Activated CD8-positive, alpha-beta memory T cell treated with anti-CD3 and anti-CD28 coated beads, Interleukin-2, amount 50 U/mL, for 48 hours (primary cell): ENCODE results near the gene POTEG.
"Not testable (repeated sequence)": the region's sequence is repeated elsewhere in the genome, so short reads cannot be mapped to it uniquely, and the experiment has no call there.

Source experiments
- DNase-seq: peaks from one replicate; pipeline ENCODE4 v3.0.0-alpha.2; 2020

The POTEG gene

GRCh38 chr14:19434241-19434640 is at the start of gene POTEG:
Gene POTEG, minus strand, starts transcription at chr14:19434341. Its CDS starts 52 bp downstream, at chr14:19434289.
- not testable (repeated sequence) for DNase-seq

GRCh38 chr14:19482093-19482492 is 48.0 kb upstream of the POTEG start:
- DNase-seq = not testable (repeated sequence)

GRCh38 chr14:19481421-19481820 is 47.3 kb upstream of the POTEG start:
- not testable (repeated sequence) for DNase-seq

- not testable (repeated sequence) for DNase-seq
Observed at GRCh38 chr14:19480491-19480890, 46.4 kb upstream of the POTEG start.

GRCh38 chr14:19445761-19446160 is 11.6 kb upstream of the POTEG start:
- not testable (repeated sequence) for DNase-seq

- DNase-seq = not testable (repeated sequence)
Observed at GRCh38 chr14:19439826-19440225, 5.7 kb upstream of the POTEG start.

- DNase-seq = not testable (repeated sequence)
Observed at GRCh38 chr14:19439219-19439618, 5.1 kb upstream of the POTEG start.

- DNase-seq = not testable (repeated sequence)
Observed at GRCh38 chr14:19437126-19437443, 2.9 kb upstream of the POTEG start.

GRCh38 chr14:19436311-19437125 is 2.4 kb upstream of the POTEG start:
- DNase-seq = not testable (repeated sequence)

- not testable (repeated sequence) for DNase-seq
Observed at GRCh38 chr14:19435852-19436251, 1.7 kb upstream of the POTEG start.

GRCh38 chr14:19434891-19435290 is 750 bp upstream of the POTEG start:
- not testable (repeated sequence) for DNase-seq

- DNase-seq = not testable (repeated sequence)
Observed at GRCh38 chr14:19433765-19434164, 376 bp downstream of the POTEG start.

GRCh38 chr14:19408519-19408918 is 25.6 kb downstream of the POTEG start:
- not testable (repeated sequence) for DNase-seq

GRCh38 chr14:19402097-19402496 is 32.0 kb downstream of the POTEG start:
- not testable (repeated sequence) for DNase-seq

- not testable (repeated sequence) for DNase-seq
Observed at GRCh38 chr14:19394727-19395126, 39.4 kb downstream of the POTEG start.

GRCh38 chr14:19390230-19390629 is 43.9 kb downstream of the POTEG start:
- peak; percentile 42 for DNase-seq

GRCh38 chr14:19388741-19389140 is 45.4 kb downstream of the POTEG start:
- not testable (repeated sequence) for DNase-seq

GRCh38 chr14:19386996-19387395 is 47.1 kb downstream of the POTEG start:
- DNase-seq = not testable (repeated sequence)

- not testable (repeated sequence) for DNase-seq
Observed at GRCh38 chr14:19386309-19386708, 47.8 kb downstream of the POTEG start.

GRCh38 chr14:19384088-19384781 is 49.9 kb downstream of the POTEG start:
- not testable (repeated sequence) for DNase-seq

GRCh38 chr14:19383008-19383584 is 51.0 kb downstream of the POTEG start:
- DNase-seq = not testable (repeated sequence)

- not testable (repeated sequence) for DNase-seq
Observed at GRCh38 chr14:19380137-19380536, 54.0 kb downstream of the POTEG start.

- DNase-seq = peak; percentile 51
Observed at GRCh38 chr14:19374451-19374903, 59.7 kb downstream of the POTEG start.
